Endothelial cell (in vitro differentiated cells): ENCODE results near the gene ANO2. TPM values are rescaled to one million over a fixed set of nuclear protein-coding genes. Genes with fewer than 3 reads are reported as not detected.

Experiments used
- DNase-seq: peaks from one replicate; pipeline ENCODE4 v3.0.0; 2021; ENCODE audit warnings: low spot score
- H3K27ac Mint-ChIP-seq: one replicate; pipeline ENCODE4 v1.8.0; 2021; ENCODE audit warnings: mixed read lengths, inconsistent platforms; ENCODE audit not compliant: unreplicated experiment
- H3K27me3 Mint-ChIP-seq: one replicate; pipeline ENCODE4 v1.8.0; 2021; ENCODE audit warnings: mild to moderate bottlenecking, moderate library complexity, mixed read lengths, inconsistent platforms; ENCODE audit not compliant: unreplicated experiment
- H3K36me3 Mint-ChIP-seq: one replicate; pipeline ENCODE4 v1.8.0; 2021; ENCODE audit warnings: mild to moderate bottlenecking, low read depth, mixed read lengths, inconsistent platforms; ENCODE audit not compliant: unreplicated experiment
- H3K4me1 Mint-ChIP-seq: one replicate; pipeline ENCODE4 v1.8.0; 2021; ENCODE audit warnings: mild to moderate bottlenecking, mixed read lengths, inconsistent platforms; ENCODE audit not compliant: unreplicated experiment
- H3K4me3 Mint-ChIP-seq: one replicate; pipeline ENCODE4 v1.8.0; 2021; ENCODE audit warnings: mild to moderate bottlenecking, mixed read lengths, inconsistent platforms; ENCODE audit not compliant: unreplicated experiment
- H3K9me3 Mint-ChIP-seq: one replicate; pipeline ENCODE4 v1.8.0; 2021; ENCODE audit warnings: mixed read lengths, inconsistent platforms; ENCODE audit not compliant: unreplicated experiment
- CTCF ChIP-seq: fragments of 200-600 bp; sonication (generic); IDR thresholded peaks from one replicate; pipeline ENCODE4 v1.5.0; 2021; ENCODE audit warnings: antibody characterized with exemption; ENCODE audit not compliant: unreplicated experiment
- total RNA-seq: library from RNA; stranded (reverse); fragmentation: NEBNext Ultra II Directional; extraction: Animal tissue kit (Norgen Biotek cat#: 25700); gene quantifications from one replicate; pipeline ENCODE4 v1.2.1, GENCODE V29; 2021; ENCODE audit not compliant: unreplicated experiment

ANO2 gene
- total RNA-seq, 1 donor from 2014 or later, result 4.5 TPM

- no peak for DNase-seq
- TF ChIP-seq CTCF, result no peak
- no peak overlapping the region for H3K27ac Mint-ChIP-seq
- H3K36me3 Mint-ChIP-seq, result no peaks in the 10 kb centered on the region
- H3K4me3 Mint-ChIP-seq, result no peak overlapping the region
- no peaks in the 10 kb centered on the region for H3K9me3 Mint-ChIP-seq
- no peaks in the 10 kb centered on the region for H3K4me1 Mint-ChIP-seq
- H3K27me3 Mint-ChIP-seq, result no peaks in the 10 kb centered on the region
These were observed 70.5 kb downstream of the ANO2 start for GRCh38 chr12:5874514-5874913.

- Mint-ChIP-seq H3K27me3 (peaks cover 1% of the 10 kb centered on the region), H3K4me3 (no peak overlapping the region), H3K27ac (no peak overlapping the region), H3K4me1 (peaks cover 6% of the 10 kb centered on the region), H3K36me3 (no peaks in the 10 kb centered on the region), H3K9me3 (no peaks in the 10 kb centered on the region)
- no peak for DNase-seq
- no peak for TF ChIP-seq CTCF
These were observed 71.7 kb downstream of the ANO2 start for GRCh38 chr12:5873281-5873919.

- Mint-ChIP-seq H3K27me3 (peaks cover 1% of the 10 kb centered on the region), H3K36me3 (no peaks in the 10 kb centered on the region), H3K4me3 (no peak overlapping the region), H3K4me1 (peaks cover 6% of the 10 kb centered on the region), H3K9me3 (no peaks in the 10 kb centered on the region), H3K27ac (no peak overlapping the region)
- no peak for DNase-seq
- no peak for TF ChIP-seq CTCF
These were observed 72.3 kb downstream of the ANO2 start for GRCh38 chr12:5872745-5873144.

GRCh38 chr12:5871741-5872140, 73.3 kb downstream of the ANO2 start:
- H3K27me3 Mint-ChIP-seq, result peaks cover 1% of the 10 kb centered on the region
- no peak for DNase-seq
- H3K4me3 Mint-ChIP-seq, result no peak overlapping the region
- H3K27ac Mint-ChIP-seq, result no peak overlapping the region
- TF ChIP-seq CTCF, result no peak
- H3K36me3 Mint-ChIP-seq, result no peaks in the 10 kb centered on the region
- H3K4me1 Mint-ChIP-seq, result peaks cover 6% of the 10 kb centered on the region
- H3K9me3 Mint-ChIP-seq, result no peaks in the 10 kb centered on the region

GRCh38 chr12:5870183-5870582, 74.9 kb downstream of the ANO2 start:
- Mint-ChIP-seq H3K4me3 (no peak overlapping the region), H3K27me3 (peaks cover 1% of the 10 kb centered on the region), H3K36me3 (no peaks in the 10 kb centered on the region), H3K27ac (no peak overlapping the region), H3K9me3 (no peaks in the 10 kb centered on the region), H3K4me1 (peaks cover 6% of the 10 kb centered on the region)
- no peak for TF ChIP-seq CTCF
- DNase-seq, result no peak
